H9 (cell line): ENCODE results near the gene ZBTB47. TPM values are rescaled to one million over a fixed set of nuclear protein-coding genes. Genes with fewer than 3 reads are reported as not detected.

Experiments used
- DNase-seq: peaks from one replicate; pipeline ENCODE4 v3.0.0-alpha.2; 2017
- H2AFZ ChIP-seq: one replicate; pipeline ENCODE4 v1.6.1; 2013; ENCODE audit warnings: mild to moderate bottlenecking, low read length, control low read depth, moderate library complexity
- H2AK5ac ChIP-seq: 2 replicates; pipeline ENCODE4 v1.6.1; 2013; ENCODE audit warnings: low read length, control low read depth, mixed read lengths; ENCODE audit not compliant: insufficient read length
- H2BK120ac ChIP-seq: one replicate; pipeline ENCODE4 v1.6.1; 2013; ENCODE audit warnings: low read depth, mild to moderate bottlenecking, low read length, control low read depth, inconsistent platforms; ENCODE audit not compliant: poor library complexity, severe bottlenecking
- H2BK12ac ChIP-seq: 2 replicates; pipeline ENCODE4 v1.6.1; 2013; ENCODE audit warnings: low read length, control low read depth, mixed read lengths, low read depth; ENCODE audit not compliant: insufficient read length
- H2BK15ac ChIP-seq: 2 replicates; pipeline ENCODE4 v1.6.1; 2013; ENCODE audit warnings: low read depth, low read length, control low read depth
- H2BK20ac ChIP-seq: one replicate; pipeline ENCODE4 v1.6.1; 2013; ENCODE audit warnings: low read depth, mild to moderate bottlenecking, low read length, control low read depth, inconsistent platforms; ENCODE audit not compliant: poor library complexity, severe bottlenecking
- H2BK5ac ChIP-seq: 2 replicates; pipeline ENCODE4 v1.6.1; 2013; ENCODE audit warnings: low read length, control low read depth, mixed read lengths; ENCODE audit not compliant: insufficient read length
- H3K14ac ChIP-seq: 2 replicates; pipeline ENCODE4 v1.6.1; 2013; ENCODE audit warnings: low read length, control low read depth; ENCODE audit not compliant: insufficient read depth
- H3K18ac ChIP-seq: 2 replicates; pipeline ENCODE4 v1.6.1; 2013; ENCODE audit warnings: low read depth, mild to moderate bottlenecking, mixed read lengths, low read length, control low read depth; ENCODE audit not compliant: insufficient read length
- H3K23ac ChIP-seq: 2 replicates; pipeline ENCODE4 v1.6.1; 2013; ENCODE audit warnings: low read length, control low read depth, mixed read lengths, low read depth; ENCODE audit not compliant: insufficient read length
- H3K23me2 ChIP-seq: 2 replicates; pipeline ENCODE4 v1.6.1; 2013; ENCODE audit warnings: low read depth, mild to moderate bottlenecking, mixed read lengths, low read length, control low read depth; ENCODE audit not compliant: insufficient read length, poor library complexity, severe bottlenecking
- H3K27ac ChIP-seq: 2 replicates; pipeline ENCODE4 v1.5.1; 2013; ENCODE audit warnings: low read length, control low read depth, mixed read lengths, low read depth; ENCODE audit not compliant: insufficient read length
- H3K27me3 ChIP-seq: 2 replicates; pipeline ENCODE4 v1.6.1; 2013; ENCODE audit warnings: low read length, control low read depth, inconsistent platforms; ENCODE audit not compliant: insufficient read depth
- H3K4ac ChIP-seq: 2 replicates; pipeline ENCODE4 v1.6.1; 2013; ENCODE audit warnings: low read depth, mild to moderate bottlenecking, control low read depth, inconsistent platforms, low read length, moderate library complexity
- H3K4me1 ChIP-seq: 2 replicates; pipeline ENCODE4 v1.6.1; 2013; ENCODE audit warnings: low read length, control low read depth, inconsistent platforms; ENCODE audit not compliant: insufficient read depth
- H3K4me2 ChIP-seq: 2 replicates; pipeline ENCODE4 v1.6.1; 2013; ENCODE audit warnings: low read length, control low read depth, mixed read lengths; ENCODE audit not compliant: insufficient read length, insufficient read depth
- H3K56ac ChIP-seq: 2 replicates; pipeline ENCODE4 v1.6.1; 2013; ENCODE audit warnings: low read depth, mild to moderate bottlenecking, mixed read lengths, low read length, control low read depth; ENCODE audit not compliant: insufficient read length
- H3K79me1 ChIP-seq: 2 replicates; pipeline ENCODE4 v1.6.1; 2013; ENCODE audit warnings: low read depth, mild to moderate bottlenecking, moderate library complexity, low read length, control low read depth, inconsistent platforms; ENCODE audit not compliant: insufficient read depth, poor library complexity, severe bottlenecking
- H3K79me2 ChIP-seq: 2 replicates; pipeline ENCODE4 v1.6.1; 2013; ENCODE audit warnings: low read length, control low read depth, inconsistent platforms; ENCODE audit not compliant: insufficient read depth
- H3K9ac ChIP-seq: 2 replicates; pipeline ENCODE4 v1.6.1; 2013; ENCODE audit warnings: low read length, control low read depth, mixed read lengths; ENCODE audit not compliant: insufficient read length; ENCODE audit errors: extremely low read depth
- H3K9me3 ChIP-seq: one replicate; pipeline ENCODE4 v1.6.1; 2013; ENCODE audit warnings: low read depth, low read length, inconsistent platforms; ENCODE audit not compliant: control insufficient read depth
- H3T11ph ChIP-seq: one replicate; pipeline ENCODE4 v1.6.1; 2013; ENCODE audit warnings: mild to moderate bottlenecking, low read length, control low read depth, inconsistent platforms
- H4K20me1 ChIP-seq: one replicate; pipeline ENCODE4 v1.6.1; 2013; ENCODE audit not compliant: control insufficient read depth, insufficient read length, insufficient read depth
- H4K5ac ChIP-seq: 2 replicates; pipeline ENCODE4 v1.6.1; 2013; ENCODE audit warnings: low read depth, mild to moderate bottlenecking, mixed read lengths, low read length, control low read depth; ENCODE audit not compliant: insufficient read length
- H4K8ac ChIP-seq: replicated peaks from 2 replicates; pipeline ENCODE4 v1.6.1; 2013; ENCODE audit warnings: low read length, control low read depth, mixed read lengths, low read depth; ENCODE audit not compliant: insufficient read length
- H4K91ac ChIP-seq: 2 replicates; pipeline ENCODE4 v1.6.1; 2013; ENCODE audit warnings: low read depth, mild to moderate bottlenecking, moderate library complexity, mixed read lengths, low read length, control low read depth; ENCODE audit not compliant: insufficient read length
- H3K27ac Mint-ChIP-seq, 3 experiments: 2 replicates in 2 of 3; 3 replicates in 1 of 3; pipeline ENCODE4 v1.8.0; 2020 to 2021; ENCODE audit warnings: mixed read lengths in 3 of 3, mild to moderate bottlenecking in 1 of 3, moderate library complexity in 1 of 3
- H3K27me3 Mint-ChIP-seq: 2 replicates; pipeline ENCODE4 v1.8.0; 2021; ENCODE audit warnings: low read depth, mild to moderate bottlenecking, moderate library complexity, mixed read lengths
- H3K36me3 Mint-ChIP-seq, 3 experiments: 2 replicates in 2 of 3; 3 replicates in 1 of 3; pipeline ENCODE4 v1.8.0; 2020 to 2021; ENCODE audit warnings: low read depth in 3 of 3, mixed read lengths in 3 of 3; ENCODE audit not compliant: insufficient read depth in 1 of 3
- H3K4me1 Mint-ChIP-seq, 2 experiments: 2 replicates each; pipeline ENCODE4 v1.8.0; 2020; ENCODE audit warnings: mixed read lengths in 2 of 2
- H3K4me3 Mint-ChIP-seq, 2 experiments: 2 replicates in 1 of 2; 3 replicates in 1 of 2; pipeline ENCODE4 v1.8.0; 2020 to 2021; ENCODE audit warnings: mild to moderate bottlenecking in 2 of 2, mixed read lengths in 2 of 2, moderate library complexity in 1 of 2
- H3K9me3 Mint-ChIP-seq, 2 experiments: 2 replicates in 1 of 2; 3 replicates in 1 of 2; pipeline ENCODE4 v1.8.0; 2020; ENCODE audit warnings: mild to moderate bottlenecking in 2 of 2, mixed read lengths in 2 of 2, moderate library complexity in 1 of 2
- WGBS: extraction: QIAGEN DNeasy Blood & Tissue Kit; methylation state at CpG from one replicate; pipeline ENCODE4 v1.1.7; 2013; ENCODE audit warnings: missing lambda C conversion rate, low lambda C conversion rate, mixed read lengths; ENCODE audit not compliant: insufficient read length; ENCODE audit errors: extremely low coverage; 5-methylcytosine and 5-hydroxymethylcytosine counted together
- total RNA-seq: library from RNA; stranded (reverse); gene quantifications from 2 replicates; pipeline ENCODE4 v1.2.1, GENCODE V29; 2021
- TF ChIP-seq, protein P1 (sequence below): fragments of 200-600 bp; sonication (generic); conservative IDR thresholded peaks from 3 replicates; pipeline ENCODE4 v1.8.0; 2021; ENCODE audit warnings: antibody characterized with exemption, mild to moderate bottlenecking

The ZBTB47 gene
- total RNA-seq, 1 experiment from 2014 or later: 3.6 TPM

- Histone ChIP-seq H3K9ac (no peak overlapping the region), H4K20me1 (no peaks in the 10 kb centered on the region), H3K27me3 (no peaks in the 10 kb centered on the region), H3K14ac (no peak overlapping the region), H2AK5ac (no peak overlapping the region), H3K79me1 (no peaks in the 10 kb centered on the region), H3K18ac (no peak overlapping the region), H3K79me2 (no peaks in the 10 kb centered on the region), H2BK12ac (no peak overlapping the region), H2BK5ac (no peak overlapping the region), H3K4ac (no peak overlapping the region), H3K9me3 (peaks cover 5% of the 10 kb centered on the region), H4K8ac (no peak overlapping the region), H3K4me1 (no peaks in the 10 kb centered on the region), H4K91ac (no peak overlapping the region), H3K4me2 (no peak overlapping the region), H4K5ac (no peak overlapping the region), H3K23ac (no peak overlapping the region), H3K23me2 (no peaks in the 10 kb centered on the region), H3K27ac (no peak overlapping the region), H3T11ph (no peak overlapping the region), H2BK15ac (no peak overlapping the region), H2AFZ (no peak overlapping the region), H2BK20ac (no peak overlapping the region), H2BK120ac (no peak overlapping the region), H3K56ac (no peak overlapping the region)
- Mint-ChIP-seq H3K36me3 (peaks cover 0 to 9% (median 0%) of the 10 kb centered on the region in 3 experiments; a peak in 1 of 7 replicates), H3K4me1 (peaks cover 11 to 12% of the 10 kb centered on the region in 2 experiments), H3K27me3 (no peaks in the 10 kb centered on the region; the same call in 1 of the 2 replicates), H3K4me3 (no peak overlapping the region), H3K9me3 (peaks cover 6 to 8% of the 10 kb centered on the region in 2 experiments), H3K27ac (no peak overlapping the region)
- TF ChIP-seq, protein P1, sequence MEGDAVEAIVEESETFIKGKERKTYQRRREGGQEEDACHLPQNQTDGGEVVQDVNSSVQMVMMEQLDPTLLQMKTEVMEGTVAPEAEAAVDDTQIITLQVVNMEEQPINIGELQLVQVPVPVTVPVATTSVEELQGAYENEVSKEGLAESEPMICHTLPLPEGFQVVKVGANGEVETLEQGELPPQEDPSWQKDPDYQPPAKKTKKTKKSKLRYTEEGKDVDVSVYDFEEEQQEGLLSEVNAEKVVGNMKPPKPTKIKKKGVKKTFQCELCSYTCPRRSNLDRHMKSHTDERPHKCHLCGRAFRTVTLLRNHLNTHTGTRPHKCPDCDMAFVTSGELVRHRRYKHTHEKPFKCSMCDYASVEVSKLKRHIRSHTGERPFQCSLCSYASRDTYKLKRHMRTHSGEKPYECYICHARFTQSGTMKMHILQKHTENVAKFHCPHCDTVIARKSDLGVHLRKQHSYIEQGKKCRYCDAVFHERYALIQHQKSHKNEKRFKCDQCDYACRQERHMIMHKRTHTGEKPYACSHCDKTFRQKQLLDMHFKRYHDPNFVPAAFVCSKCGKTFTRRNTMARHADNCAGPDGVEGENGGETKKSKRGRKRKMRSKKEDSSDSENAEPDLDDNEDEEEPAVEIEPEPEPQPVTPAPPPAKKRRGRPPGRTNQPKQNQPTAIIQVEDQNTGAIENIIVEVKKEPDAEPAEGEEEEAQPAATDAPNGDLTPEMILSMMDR: no peak
- no CpG with 5 or more reads among the region's 1 CpG for WGBS
- no peak for DNase-seq
Observed at GRCh38 chr3:42680271-42680670, 26.8 kb downstream of the ZBTB47 start.
